HepG2 (cell line): ENCODE data around the gene KLHL3. TPM values are rescaled to one million over a fixed set of nuclear protein-coding genes. Genes with fewer than 3 reads are reported as not detected.

Experiments used
- PHB2 ChIP-seq: fragments of 450-650 bp; IDR thresholded peaks from 2 replicates; pipeline ENCODE4 v1.6.1; 2018; ENCODE audit not compliant: partially characterized antibody
- ZNF704 ChIP-seq: sonication (generic); formaldehyde crosslinking; IDR thresholded peaks from 2 replicates; pipeline ENCODE4 v1.8.1; 2023; ENCODE audit warnings: mild to moderate bottlenecking, inconsistent platforms, moderate library complexity, missing genetic modification reagents, borderline replicate concordance
- ZNF792 ChIP-seq: IDR thresholded peaks from 2 replicates; pipeline ENCODE4 v1.6.1; 2016
- polyA plus RNA-seq, 8 experiments: library from polyadenylated mRNA; depleted of rRNA in 3 of 8; stranded (reverse) in 7 of 8; unstranded in 1 of 8; fragments of >200 nt; fragmentation: Illumina TruSeq in 4 of 8; extraction: Trizol in 4 of 8; gene quantifications; 2 replicates each; pipeline versions ENCODE4 v1.2.1 to v1.2.3, GENCODE V29; 2011 to 2016; ENCODE audit warnings: low read depth in 4 of 8, missing spikeins in 1 of 8, mixed read lengths in 1 of 8; ENCODE audit not compliant: insufficient read depth in 1 of 8
- total RNA-seq, 5 experiments: library from RNA; depleted of rRNA; stranded (reverse); fragments of >200 nt; fragmentation: Illumina TruSeq; extraction: Trizol; gene quantifications; 2 replicates each; pipeline ENCODE4 v1.2.3, GENCODE V29; 2016; ENCODE audit warnings: low read depth in 1 of 5
- TF ChIP-seq, protein P1 (sequence below): IDR thresholded peaks from 2 replicates; pipeline ENCODE4 v1.6.1; 2016; ENCODE audit warnings: mild to moderate bottlenecking, missing biosample characterization, missing genetic modification reagents
- TF ChIP-seq, protein P2 (sequence below): sonication (generic); formaldehyde crosslinking; IDR thresholded peaks from 2 replicates; pipeline ENCODE4 v1.4.0; 2020; ENCODE audit warnings: missing genetic modification reagents

The KLHL3 gene
- total and polyA plus RNA-seq, 2 of the 13 experiments (the other 11 are each of a cell fraction or from before 2014, with no cell fraction given) = 0.02 to 0.08 TPM

DNA sequence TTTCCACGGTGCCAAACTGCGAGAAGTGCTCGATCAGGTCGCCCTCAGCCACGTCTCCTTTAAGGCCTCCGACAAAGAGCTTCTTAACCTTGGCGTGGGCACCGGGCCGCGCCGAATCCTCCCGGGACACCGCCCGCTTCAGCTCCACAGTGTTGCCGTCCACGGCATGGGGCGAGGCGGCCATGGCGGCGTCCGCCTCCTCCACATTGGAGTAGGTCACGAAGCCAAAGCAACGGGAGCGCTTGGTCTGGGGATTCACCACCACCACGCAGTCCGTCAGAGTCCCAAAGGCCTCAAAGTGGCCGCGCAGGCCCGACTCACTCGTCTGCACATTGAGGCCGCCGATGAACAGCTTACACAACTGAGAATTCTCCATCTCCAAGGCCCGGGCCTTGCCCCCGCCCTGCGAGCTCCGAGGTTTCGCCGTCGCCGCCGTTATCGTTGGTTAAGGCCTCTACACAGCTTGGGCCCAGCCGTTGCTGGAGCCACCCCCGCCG, 17.9 kb upstream of the KLHL3 start (continued):
- TF ChIP-seq, protein P1, sequence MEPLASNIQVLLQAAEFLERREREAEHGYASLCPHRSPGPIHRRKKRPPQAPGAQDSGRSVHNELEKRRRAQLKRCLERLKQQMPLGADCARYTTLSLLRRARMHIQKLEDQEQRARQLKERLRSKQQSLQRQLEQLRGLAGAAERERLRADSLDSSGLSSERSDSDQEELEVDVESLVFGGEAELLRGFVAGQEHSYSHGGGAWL (CRISPR knock-in tag) = 0 out of 2 replicates have a peak, but pooled peaks have one; percentile 25
- TF ChIP-seq, protein P2, sequence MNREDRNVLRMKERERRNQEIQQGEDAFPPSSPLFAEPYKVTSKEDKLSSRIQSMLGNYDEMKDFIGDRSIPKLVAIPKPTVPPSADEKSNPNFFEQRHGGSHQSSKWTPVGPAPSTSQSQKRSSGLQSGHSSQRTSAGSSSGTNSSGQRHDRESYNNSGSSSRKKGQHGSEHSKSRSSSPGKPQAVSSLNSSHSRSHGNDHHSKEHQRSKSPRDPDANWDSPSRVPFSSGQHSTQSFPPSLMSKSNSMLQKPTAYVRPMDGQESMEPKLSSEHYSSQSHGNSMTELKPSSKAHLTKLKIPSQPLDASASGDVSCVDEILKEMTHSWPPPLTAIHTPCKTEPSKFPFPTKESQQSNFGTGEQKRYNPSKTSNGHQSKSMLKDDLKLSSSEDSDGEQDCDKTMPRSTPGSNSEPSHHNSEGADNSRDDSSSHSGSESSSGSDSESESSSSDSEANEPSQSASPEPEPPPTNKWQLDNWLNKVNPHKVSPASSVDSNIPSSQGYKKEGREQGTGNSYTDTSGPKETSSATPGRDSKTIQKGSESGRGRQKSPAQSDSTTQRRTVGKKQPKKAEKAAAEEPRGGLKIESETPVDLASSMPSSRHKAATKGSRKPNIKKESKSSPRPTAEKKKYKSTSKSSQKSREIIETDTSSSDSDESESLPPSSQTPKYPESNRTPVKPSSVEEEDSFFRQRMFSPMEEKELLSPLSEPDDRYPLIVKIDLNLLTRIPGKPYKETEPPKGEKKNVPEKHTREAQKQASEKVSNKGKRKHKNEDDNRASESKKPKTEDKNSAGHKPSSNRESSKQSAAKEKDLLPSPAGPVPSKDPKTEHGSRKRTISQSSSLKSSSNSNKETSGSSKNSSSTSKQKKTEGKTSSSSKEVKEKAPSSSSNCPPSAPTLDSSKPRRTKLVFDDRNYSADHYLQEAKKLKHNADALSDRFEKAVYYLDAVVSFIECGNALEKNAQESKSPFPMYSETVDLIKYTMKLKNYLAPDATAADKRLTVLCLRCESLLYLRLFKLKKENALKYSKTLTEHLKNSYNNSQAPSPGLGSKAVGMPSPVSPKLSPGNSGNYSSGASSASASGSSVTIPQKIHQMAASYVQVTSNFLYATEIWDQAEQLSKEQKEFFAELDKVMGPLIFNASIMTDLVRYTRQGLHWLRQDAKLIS (CRISPR knock-in tag) = 0 out of 2 replicates have a peak, but pooled peaks have one; percentile 50
- TF ChIP-seq PHB2 (no peak), ZNF792 (CRISPR knock-in tag) (no peak), ZNF704 (CRISPR knock-in tag) (0 out of 2 replicates have a peak, but pooled peaks have one; percentile 6)
